Sigmoid colon (tissue), 3 donors: ENCODE measurements around the gene WDR4.

Source experiments
- POLR2A ChIP-seq, 2 donors: fragments of 450-650 bp; IDR thresholded peaks; one replicate each; pipeline ENCODE4 v1.6.1; 2016; ENCODE audit warnings: antibody characterized with exemption in 2 of 2, mild to moderate bottlenecking in 2 of 2, moderate library complexity in 2 of 2
- TF ChIP-seq, protein P1 (sequence below), 4 experiments: fragments of 450-650 bp in 3 of 4; fragments of 200-600 bp in 1 of 4; IDR thresholded peaks; one replicate each; pipeline ENCODE4 v1.5.1; 2016 to 2019; ENCODE audit warnings: antibody characterized with exemption in 4 of 4, mild to moderate bottlenecking in 3 of 4, moderate library complexity in 2 of 4

DNA sequence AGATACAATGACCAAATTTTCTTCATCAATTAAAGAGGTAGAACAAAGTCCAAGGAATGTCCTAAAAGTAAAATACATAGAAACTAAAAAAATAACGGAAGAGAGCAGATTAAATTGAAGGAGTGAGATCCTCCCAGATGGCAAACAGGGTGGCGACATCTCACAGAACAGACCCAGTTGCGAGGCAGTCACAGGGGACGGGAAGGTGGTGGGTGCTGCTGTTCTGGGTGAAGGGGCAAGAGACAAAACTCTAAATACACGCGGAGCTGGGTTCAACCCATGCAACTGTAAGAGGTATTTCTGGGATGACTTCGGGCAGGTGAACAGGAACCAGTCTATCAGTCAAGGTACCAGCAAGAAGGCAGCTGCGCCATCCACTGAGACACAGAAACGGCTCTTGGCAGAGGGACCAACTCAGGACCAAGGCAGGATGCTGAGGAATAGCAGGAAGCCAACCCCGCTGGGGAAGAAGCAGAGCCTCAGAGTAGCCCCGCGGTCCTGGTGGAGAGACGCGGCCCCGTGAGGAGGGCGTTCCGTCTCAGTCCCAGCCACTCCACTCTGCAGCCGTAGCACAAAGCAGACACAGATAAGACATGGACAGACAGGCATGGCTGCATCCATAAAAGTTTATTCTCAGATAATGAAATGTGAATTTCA, 32.2 kb downstream of the WDR4 start:
- TF ChIP-seq, protein P1, sequence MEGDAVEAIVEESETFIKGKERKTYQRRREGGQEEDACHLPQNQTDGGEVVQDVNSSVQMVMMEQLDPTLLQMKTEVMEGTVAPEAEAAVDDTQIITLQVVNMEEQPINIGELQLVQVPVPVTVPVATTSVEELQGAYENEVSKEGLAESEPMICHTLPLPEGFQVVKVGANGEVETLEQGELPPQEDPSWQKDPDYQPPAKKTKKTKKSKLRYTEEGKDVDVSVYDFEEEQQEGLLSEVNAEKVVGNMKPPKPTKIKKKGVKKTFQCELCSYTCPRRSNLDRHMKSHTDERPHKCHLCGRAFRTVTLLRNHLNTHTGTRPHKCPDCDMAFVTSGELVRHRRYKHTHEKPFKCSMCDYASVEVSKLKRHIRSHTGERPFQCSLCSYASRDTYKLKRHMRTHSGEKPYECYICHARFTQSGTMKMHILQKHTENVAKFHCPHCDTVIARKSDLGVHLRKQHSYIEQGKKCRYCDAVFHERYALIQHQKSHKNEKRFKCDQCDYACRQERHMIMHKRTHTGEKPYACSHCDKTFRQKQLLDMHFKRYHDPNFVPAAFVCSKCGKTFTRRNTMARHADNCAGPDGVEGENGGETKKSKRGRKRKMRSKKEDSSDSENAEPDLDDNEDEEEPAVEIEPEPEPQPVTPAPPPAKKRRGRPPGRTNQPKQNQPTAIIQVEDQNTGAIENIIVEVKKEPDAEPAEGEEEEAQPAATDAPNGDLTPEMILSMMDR (IDR thresholded peaks at IDR 0.05), result no peak
- TF ChIP-seq POLR2A (IDR thresholded peaks at IDR 0.05), result no peak
